Neural crest cell (in vitro differentiated cells): ENCODE measurements around the gene SDK1. TPM values are rescaled to one million over a fixed set of nuclear protein-coding genes. Genes with fewer than 3 reads are reported as not detected.
"Not testable (repeated sequence)": the region's sequence is repeated elsewhere in the genome, so short reads cannot be mapped to it uniquely, and the experiment has no call there.

Source experiments
- DNase-seq: peaks from one replicate; pipeline ENCODE4 v3.0.0; 2021; ENCODE audit warnings: low read depth, mixed read lengths, low spot score
- H3K27ac Mint-ChIP-seq: one replicate; pipeline ENCODE4 v1.8.0; 2021; ENCODE audit warnings: mild to moderate bottlenecking, mixed read lengths; ENCODE audit not compliant: unreplicated experiment
- H3K27me3 Mint-ChIP-seq: 2 replicates; pipeline ENCODE4 v1.8.0; 2021; ENCODE audit warnings: low read depth, mild to moderate bottlenecking, mixed read lengths
- H3K36me3 Mint-ChIP-seq: 2 replicates; pipeline ENCODE4 v1.8.0; 2021; ENCODE audit warnings: low read depth, mild to moderate bottlenecking, mixed read lengths
- H3K4me1 Mint-ChIP-seq: 2 replicates; pipeline ENCODE4 v1.8.0; 2021; ENCODE audit warnings: mixed read lengths
- H3K4me3 Mint-ChIP-seq: one replicate; pipeline ENCODE4 v1.8.0; 2021; ENCODE audit warnings: mild to moderate bottlenecking, mixed read lengths
- H3K9me3 Mint-ChIP-seq: 2 replicates; pipeline ENCODE4 v1.8.0; 2021; ENCODE audit warnings: mixed read lengths
- CTCF ChIP-seq: fragments of 200-600 bp; sonication (generic); conservative IDR thresholded peaks from 2 replicates; pipeline ENCODE4 v1.5.0; 2021; ENCODE audit warnings: antibody characterized with exemption, mild to moderate bottlenecking
- total RNA-seq: library from RNA; stranded (reverse); gene quantifications from 2 replicates; pipeline ENCODE4 v1.2.1, GENCODE V29; 2021

SDK1 gene
- total RNA-seq, 1 donor from 2014 or later, result 11.6 TPM

DNA sequence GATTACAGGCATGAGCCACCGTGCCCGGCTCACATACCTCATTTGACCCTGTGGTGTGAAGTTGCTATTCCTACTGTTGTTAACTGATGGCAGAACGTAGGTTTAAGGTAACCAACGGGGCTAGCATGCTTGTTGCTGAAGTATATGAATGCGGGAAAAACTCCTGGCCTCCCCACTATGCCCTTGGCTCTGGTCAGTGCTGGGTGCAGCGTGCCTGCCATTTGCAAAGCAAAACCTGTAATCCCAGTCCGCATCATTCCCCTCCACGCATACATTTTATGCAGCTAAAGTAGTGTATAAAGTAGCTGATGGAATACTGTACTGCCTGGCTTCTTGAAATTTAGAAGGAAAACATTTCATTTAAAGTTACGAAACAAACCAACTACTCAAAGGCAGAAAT is 273.3 kb downstream of the SDK1 start:
- H3K9me3 Mint-ChIP-seq, result peaks cover 15% of the 10 kb centered on the region
- DNase-seq, result no peak
- H3K27me3 Mint-ChIP-seq, result no peaks in the 10 kb centered on the region
- TF ChIP-seq CTCF, result no peak
- H3K36me3 Mint-ChIP-seq, result peaks cover 17% of the 10 kb centered on the region
- no peaks in the 10 kb centered on the region for H3K4me1 Mint-ChIP-seq
- H3K4me3 Mint-ChIP-seq, result no peak overlapping the region
- no peak overlapping the region for H3K27ac Mint-ChIP-seq

GRCh38 chr7:3575753-3576531 is 274.9 kb downstream of the SDK1 start:
- DNase-seq, result no peak

GRCh38 chr7:3578399-3578798 is 277.3 kb downstream of the SDK1 start:
- Mint-ChIP-seq H3K4me1 (no peaks in the 10 kb centered on the region), H3K4me3 (no peak overlapping the region), H3K9me3 (peaks cover 21% of the 10 kb centered on the region), H3K27me3 (no peaks in the 10 kb centered on the region), H3K27ac (no peak overlapping the region), H3K36me3 (peaks cover 20% of the 10 kb centered on the region)
- no peak for TF ChIP-seq CTCF
- no peak for DNase-seq

More at GRCh38 chr7:3575753-3576531, 274.9 kb downstream of the SDK1 start:
- Mint-ChIP-seq H3K4me1 (no peaks in the 10 kb centered on the region), H3K4me3 (no peak overlapping the region), H3K9me3 (peaks cover 15% of the 10 kb centered on the region), H3K27me3 (no peaks in the 10 kb centered on the region), H3K36me3 (peaks cover 20% of the 10 kb centered on the region), H3K27ac (no peak overlapping the region)
- TF ChIP-seq CTCF, result no peak

DNA sequence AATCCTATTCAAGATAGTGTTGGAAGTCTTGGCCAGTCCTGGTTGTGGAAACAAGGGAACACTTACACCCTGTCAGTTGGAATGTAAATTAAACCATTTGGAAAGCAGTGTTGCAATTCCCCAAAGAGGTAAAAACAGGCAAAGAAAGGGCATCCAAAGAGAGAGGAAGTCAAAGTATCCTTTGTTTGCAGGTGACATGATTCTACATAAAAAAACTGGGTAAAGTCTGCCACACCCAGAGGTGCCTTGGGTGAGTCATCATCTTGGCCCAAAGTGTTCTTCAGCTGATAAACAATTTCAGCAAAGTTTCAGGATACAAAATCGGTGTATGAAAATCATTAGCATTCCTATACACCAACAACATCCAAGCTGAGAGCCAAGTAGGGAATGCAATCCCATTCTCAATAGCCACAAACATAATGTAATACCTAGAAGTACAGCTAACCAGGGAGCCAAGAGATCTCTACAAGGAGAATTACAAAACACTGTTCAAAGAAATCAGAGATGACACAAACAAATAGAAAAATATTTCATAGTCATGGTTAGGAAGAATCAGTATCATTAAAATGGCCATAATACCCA is 278.7 kb downstream of the SDK1 start:
- no peak overlapping the region for H3K27ac Mint-ChIP-seq
- no peak for DNase-seq
- no peaks in the 10 kb centered on the region for H3K27me3 Mint-ChIP-seq
- no peak for TF ChIP-seq CTCF
- no peaks in the 10 kb centered on the region for H3K4me1 Mint-ChIP-seq
- peaks cover 20% of the 10 kb centered on the region for H3K36me3 Mint-ChIP-seq
- peaks cover 21% of the 10 kb centered on the region for H3K9me3 Mint-ChIP-seq
- H3K4me3 Mint-ChIP-seq, result no peak overlapping the region

- not testable (repeated sequence) for H3K4me3 Mint-ChIP-seq, H3K4me1 Mint-ChIP-seq, H3K27ac Mint-ChIP-seq, H3K27me3 Mint-ChIP-seq, DNase-seq
- Mint-ChIP-seq H3K9me3 (peaks cover 16% of the 10 kb centered on the region), H3K36me3 (peaks cover 16% of the 10 kb centered on the region)
Measured at GRCh38 chr7:3582145-3582544, 281.1 kb downstream of the SDK1 start.

GRCh38 chr7:3585826-3586225 is 284.8 kb downstream of the SDK1 start:
- H3K27ac Mint-ChIP-seq, result no peak overlapping the region
- H3K4me3 Mint-ChIP-seq, result no peak overlapping the region
- H3K4me1 Mint-ChIP-seq, result no peaks in the 10 kb centered on the region

More at GRCh38 chr7:3585826-3586225, 284.8 kb downstream of the SDK1 start:
- Mint-ChIP-seq H3K27me3 (no peaks in the 10 kb centered on the region), H3K9me3 (peaks cover 5% of the 10 kb centered on the region), H3K36me3 (no peaks in the 10 kb centered on the region)
- no peak for DNase-seq
- TF ChIP-seq CTCF, result no peak
